HG03354 (cell line): ENCODE data around the gene SLC6A11.

Experiments
- ATAC-seq: cut with Tn5 transposase; IDR thresholded peaks from one replicate; pipeline ENCODE4 v1.9.1; 2021; ENCODE audit warnings: mild to moderate bottlenecking; ENCODE audit not compliant: unreplicated experiment, poor library complexity, severe bottlenecking

SLC6A11 gene

DNA sequence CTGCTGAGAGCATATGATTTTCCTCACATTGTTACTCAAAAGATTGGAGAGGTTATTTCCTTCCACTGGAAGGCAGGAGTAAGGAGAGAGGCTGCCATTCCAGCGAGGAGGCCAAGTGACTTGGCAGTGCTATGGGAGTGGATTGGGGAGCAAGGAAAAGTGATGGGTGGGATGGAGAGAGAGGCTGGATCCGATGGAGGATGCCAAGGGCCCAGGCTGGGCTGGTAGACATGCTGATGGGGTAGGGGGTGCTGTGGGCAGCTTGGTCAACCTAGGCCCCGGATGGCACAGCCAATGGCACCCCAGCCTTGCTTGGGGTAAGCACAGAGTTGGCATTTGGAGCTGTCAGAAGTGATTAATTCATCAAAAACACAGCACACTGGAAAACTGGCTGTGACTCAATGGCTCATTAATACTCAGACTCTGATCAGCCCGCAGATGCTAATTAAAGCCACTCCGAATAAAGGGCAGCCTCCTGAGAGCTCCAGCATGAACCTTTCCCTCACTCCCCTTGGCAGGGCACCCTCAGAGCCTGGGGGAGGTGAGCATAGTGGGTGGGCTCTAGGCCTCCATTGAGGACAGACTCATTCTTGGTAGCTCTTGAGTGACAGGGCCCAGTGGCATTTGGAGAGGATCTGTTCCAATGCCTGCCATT lies 154.4 kb downstream of the SLC6A11 start:
- ATAC-seq: no peak

DNA sequence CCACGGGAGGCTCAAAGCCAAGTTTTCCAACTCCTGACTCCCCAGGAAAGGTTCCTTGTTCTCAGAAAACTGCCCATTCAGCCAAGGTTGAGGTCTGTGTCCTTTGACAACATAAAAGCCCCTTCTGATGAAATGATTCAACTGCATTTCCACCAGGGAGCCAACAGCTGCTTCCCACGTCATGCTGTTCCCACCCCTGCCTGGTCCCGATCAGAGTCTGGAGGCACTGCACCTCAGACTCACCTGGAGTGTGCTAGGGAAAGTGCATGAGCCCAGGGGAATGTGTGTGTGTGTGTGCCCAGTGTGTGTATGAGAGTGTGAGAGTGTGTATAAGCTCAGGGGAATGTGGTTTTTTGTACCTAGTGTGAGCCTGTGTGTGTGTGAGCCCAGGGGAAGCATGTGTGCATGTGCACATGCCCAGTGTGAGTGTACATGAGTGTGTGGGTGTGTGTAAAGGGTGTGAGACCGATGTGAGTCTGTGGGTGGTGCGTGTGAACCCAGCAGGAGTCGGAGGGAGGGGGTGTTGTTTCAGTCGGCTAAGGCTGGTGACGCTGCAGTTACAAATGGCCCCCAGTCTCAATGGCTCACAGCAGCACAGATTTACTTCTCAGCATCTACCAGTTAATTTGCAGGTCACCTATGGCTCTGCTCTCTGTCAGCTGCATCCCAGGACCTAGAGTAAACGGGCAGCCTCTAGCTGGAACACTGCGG lies 156.2 kb downstream of the SLC6A11 start:
- ATAC-seq: no peak

GRCh38 chr3:10973046-10973595 lies 157.1 kb downstream of the SLC6A11 start:
- ATAC-seq: no peak

DNA sequence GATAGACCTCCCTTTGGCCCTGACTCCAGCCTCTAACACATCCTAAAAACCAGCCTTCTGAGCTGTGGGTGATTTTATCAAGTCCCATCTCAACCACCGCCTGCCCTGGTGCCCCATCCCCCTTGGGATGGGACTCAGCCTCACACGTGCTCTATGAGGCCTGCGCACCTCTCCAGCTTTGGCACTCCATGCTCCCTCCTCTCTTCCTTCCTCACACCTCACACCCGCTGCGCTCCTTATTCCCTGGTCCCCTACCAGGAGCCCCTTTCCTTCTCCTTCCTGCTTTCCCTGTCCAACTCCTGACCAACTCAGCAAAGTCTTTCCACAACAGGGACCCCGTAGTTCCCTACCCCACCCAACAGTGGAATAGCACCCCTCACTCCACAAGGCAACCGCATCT lies 158.1 kb downstream of the SLC6A11 start:
- ATAC-seq: no peak

GRCh38 chr3:10974746-10975375 lies 158.8 kb downstream of the SLC6A11 start:
- ATAC-seq: no peak

- ATAC-seq: no peak
These were observed 159.7 kb downstream of the SLC6A11 start for GRCh38 chr3:10975695-10976234.

DNA sequence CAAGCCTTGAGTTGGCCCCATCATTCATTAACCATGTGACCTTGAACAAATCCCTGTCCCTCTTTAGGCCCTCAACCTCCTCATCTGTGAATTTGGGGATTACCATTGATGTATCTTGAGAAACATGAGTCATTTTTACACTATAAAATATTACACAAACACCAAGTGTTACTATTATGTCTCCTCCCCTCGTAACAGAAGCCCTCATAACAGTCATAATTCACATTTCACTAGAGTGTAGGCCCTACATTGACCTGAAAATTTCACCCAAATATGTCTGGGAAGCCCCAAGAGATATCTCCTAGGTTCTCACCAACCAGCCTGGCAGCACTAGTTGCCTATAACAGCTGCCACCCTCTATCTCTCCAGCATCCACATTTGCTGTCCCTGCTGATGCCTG lies 160.7 kb downstream of the SLC6A11 start:
- no peak for ATAC-seq

- ATAC-seq: no peak
These were observed 162.0 kb downstream of the SLC6A11 start for GRCh38 chr3:10977892-10978510.

GRCh38 chr3:10978956-10979355 lies 162.9 kb downstream of the SLC6A11 start:
- no peak for ATAC-seq

DNA sequence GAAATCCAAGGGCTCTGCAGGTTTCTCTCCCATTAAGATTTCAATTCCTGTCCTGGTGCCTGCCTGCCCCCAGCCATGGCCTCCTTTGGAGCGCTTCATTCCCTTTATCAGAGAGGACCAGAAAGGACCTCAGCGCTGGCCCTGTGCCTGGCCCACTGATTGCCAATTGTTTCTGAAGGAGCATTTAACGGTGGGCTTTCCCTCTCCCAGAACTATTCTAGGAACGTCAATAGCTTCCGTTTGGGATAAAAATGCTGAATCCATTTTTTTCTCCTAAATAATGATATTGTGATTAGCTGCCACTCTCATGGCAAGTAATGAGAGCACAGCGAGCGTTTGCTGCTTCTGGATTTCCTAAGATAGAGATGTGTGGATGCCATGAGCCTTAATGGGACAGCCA lies 164.3 kb downstream of the SLC6A11 start:
- ATAC-seq: no peak

DNA sequence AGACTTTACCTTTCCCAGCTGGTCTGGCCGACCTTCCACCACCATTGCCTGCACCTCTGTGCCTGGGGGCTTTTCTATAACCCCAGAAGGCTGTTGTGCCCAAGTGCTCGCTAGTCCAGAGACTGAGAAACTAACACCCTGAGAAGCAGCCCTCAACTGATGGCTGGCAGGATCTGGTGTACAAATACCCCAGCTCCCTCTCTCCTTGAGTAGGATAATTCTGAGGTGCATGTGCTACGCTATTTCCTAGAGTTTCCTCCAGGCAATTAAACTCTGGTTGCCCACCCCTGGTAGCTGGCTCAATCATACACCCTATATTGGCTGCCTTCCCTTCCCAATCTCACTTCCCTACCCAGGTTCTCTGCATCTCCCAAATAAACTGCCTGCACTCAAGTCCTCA lies 165.0 kb downstream of the SLC6A11 start:
- ATAC-seq: no peak

- no peak for ATAC-seq
These were observed 165.9 kb downstream of the SLC6A11 start for GRCh38 chr3:10981961-10982360.

- ATAC-seq: no peak
These were observed 166.8 kb downstream of the SLC6A11 start for GRCh38 chr3:10982782-10983181.

DNA sequence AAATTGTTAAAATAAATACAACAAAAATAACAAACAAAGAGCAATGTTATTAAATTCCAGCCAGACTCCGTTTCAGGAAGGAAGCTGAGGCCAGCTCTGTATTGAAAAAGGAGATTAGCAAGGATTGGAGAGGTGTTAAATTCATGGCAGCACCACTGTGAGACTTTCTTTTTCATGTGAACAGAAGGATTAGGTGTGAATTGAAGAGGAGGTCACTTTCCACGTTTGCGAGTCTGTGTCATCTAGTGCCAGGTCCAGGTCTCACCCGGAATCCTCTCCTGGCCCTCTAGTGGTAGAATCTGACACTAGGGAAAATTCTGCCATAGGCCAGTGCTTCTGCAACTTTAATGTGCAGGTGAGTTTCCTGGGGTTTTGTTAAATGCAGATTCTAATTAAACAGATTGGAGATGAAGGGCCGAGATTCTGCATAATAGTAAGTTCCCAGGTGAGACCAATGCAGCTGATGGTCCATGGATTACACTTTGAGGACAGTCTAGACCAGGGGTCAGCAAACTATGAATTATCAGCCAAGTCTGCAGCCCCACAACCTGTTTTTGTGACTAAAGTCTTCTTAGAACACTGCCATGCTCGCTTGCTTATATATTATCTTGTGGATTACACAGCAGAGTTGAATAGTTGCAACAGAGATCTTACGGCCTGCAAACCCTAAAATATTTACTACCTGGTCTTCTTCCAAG lies 167.3 kb downstream of the SLC6A11 start:
- ATAC-seq: no peak

- ATAC-seq: no peak
These were observed 168.4 kb downstream of the SLC6A11 start for GRCh38 chr3:10984371-10984896.

DNA sequence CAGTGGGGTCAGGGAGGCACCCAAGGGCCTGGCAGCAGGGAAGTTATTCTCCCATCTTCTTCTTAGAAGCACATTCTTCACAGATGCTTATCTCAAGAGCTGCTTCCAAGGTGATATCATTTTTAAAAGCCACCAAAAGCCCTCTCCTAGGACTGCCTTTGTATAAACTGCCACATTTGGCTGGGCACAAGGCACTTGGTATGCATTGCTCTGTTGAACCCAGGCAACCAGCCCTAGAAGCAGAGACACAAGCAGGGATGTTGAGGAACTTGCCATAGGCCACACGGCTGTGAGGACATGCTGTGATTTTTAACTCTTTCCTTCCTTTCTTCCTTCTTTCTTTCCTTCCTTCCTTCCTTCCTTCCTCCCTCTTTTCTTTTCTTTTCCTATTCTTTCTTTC lies 169.2 kb downstream of the SLC6A11 start:
- ATAC-seq: no peak

GRCh38 chr3:10986592-10986991 lies 170.6 kb downstream of the SLC6A11 start:
- no peak for ATAC-seq

DNA sequence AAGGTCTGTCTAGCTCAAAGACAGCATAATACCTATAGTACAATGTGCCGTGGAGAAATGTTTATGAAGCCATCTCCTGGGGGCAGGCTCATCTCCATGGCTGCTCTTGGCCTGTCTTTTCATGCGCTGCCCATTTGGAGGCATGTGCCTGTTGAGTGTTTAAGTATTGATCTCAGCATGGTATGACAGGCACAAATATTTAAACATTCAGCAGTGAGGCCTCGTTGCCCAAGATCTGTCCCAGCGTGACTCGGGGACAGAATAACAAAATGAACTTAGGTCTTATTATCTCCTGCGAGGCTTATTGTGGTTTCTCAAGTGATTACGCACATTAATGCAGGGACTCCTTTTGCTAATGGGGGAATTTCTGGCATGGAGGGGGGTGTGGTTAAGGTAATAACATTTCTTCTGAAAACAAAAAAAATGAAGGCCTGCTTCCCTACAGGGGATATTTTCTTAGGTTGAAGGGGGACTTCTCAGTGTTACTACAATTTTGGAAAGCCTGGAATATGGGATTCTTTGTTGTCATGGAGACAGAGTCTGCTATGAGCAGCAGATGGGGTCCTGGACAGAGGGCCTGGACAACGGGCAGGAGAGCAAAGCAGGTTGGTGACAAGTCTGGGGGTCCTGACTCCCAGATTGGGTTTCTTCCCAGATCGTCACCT lies 172.1 kb downstream of the SLC6A11 start:
- ATAC-seq: no peak

DNA sequence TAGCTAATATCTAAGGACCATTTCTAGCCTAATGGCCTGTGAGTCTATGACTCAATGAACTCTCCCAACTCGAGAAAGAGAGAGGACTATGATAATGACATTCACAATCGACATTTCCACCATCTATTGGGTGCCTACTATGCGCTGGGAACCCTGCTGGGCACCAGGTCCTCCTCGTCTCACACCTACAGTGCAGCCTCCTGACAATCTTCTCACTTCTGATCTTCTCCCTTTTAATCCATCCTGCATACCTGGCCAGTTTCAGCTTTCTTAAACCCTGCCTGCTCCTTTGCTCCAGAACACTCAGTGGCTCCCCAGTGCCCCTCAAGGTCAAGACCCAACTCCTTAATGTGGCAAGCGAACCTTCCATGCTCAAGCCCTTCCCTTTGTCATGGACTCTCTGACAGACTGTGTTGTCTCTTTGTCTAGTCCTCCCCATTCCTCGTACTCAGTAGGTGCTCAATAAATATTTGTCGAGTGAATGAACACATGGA lies 173.0 kb downstream of the SLC6A11 start:
- no peak for ATAC-seq
